ENCODE measurements around the gene QARS1. TPM values are rescaled to one million over a fixed set of nuclear protein-coding genes. Genes with fewer than 3 reads are reported as not detected.

The QARS1 gene
- total and polyA plus RNA-seq, 2 of the 13 experiments (the other 11 are each of a cell fraction or from before 2014, with no cell fraction given): 307 to 327 TPM

GRCh38 chr3:49133226-49133951 is 28.8 kb upstream of the QARS1 start (continued):
- no peak for TF ChIP-seq ZNF619 (CRISPR knock-in tag; IDR thresholded peaks at IDR 0.05)
- TF ChIP-seq PAXIP1 (CRISPR knock-in tag; conservative IDR thresholded peaks at IDR 0.05): peak; percentile 44; the same call in 1 of the 2 replicates
- 0 out of 2 replicates have a peak, but pooled peaks have one; percentile 33 for TF ChIP-seq NR2F2 (IDR thresholded peaks at IDR 0.05; ENCODE audit: borderline replicate concordance, low read depth)
- TF ChIP-seq ZMYM3 (CRISPR knock-in tag; IDR thresholded peaks at IDR 0.05): peak; percentile 17; the same call in 1 of the 2 replicates
- TF ChIP-seq ZNF567 (CRISPR knock-in tag; IDR thresholded peaks at IDR 0.05; ENCODE audit: borderline replicate concordance): no peak
- TF ChIP-seq POGZ (CRISPR knock-in tag; IDR thresholded peaks at IDR 0.05): 0 out of 2 replicates have a peak, but pooled peaks have one; percentile 6
- no peak for TF ChIP-seq ZIK1 (CRISPR knock-in tag; IDR thresholded peaks at IDR 0.05; ENCODE audit: borderline replicate concordance, low read depth)
- TF ChIP-seq SNAPC5 (CRISPR knock-in tag; IDR thresholded peaks at IDR 0.05; ENCODE audit: borderline replicate concordance): no peak
- TF ChIP-seq NCOA2 (CRISPR knock-in tag; IDR thresholded peaks at IDR 0.05): no peak
- 0 out of 2 replicates have a peak, but pooled peaks have one; percentile 49 for TF ChIP-seq SPEN (CRISPR knock-in tag; IDR thresholded peaks at IDR 0.05; ENCODE audit: low read depth)
- no peak for TF ChIP-seq BHLHE40 (IDR thresholded peaks at IDR 0.05; ENCODE audit: low read length)
- TF ChIP-seq YY1 (IDR thresholded peaks at IDR 0.05; ENCODE audit: insufficient read depth, insufficient replicate concordance, low read depth, low read length): peak; percentile 79
- no peak for TF ChIP-seq ZSCAN31 (CRISPR knock-in tag; IDR thresholded peaks at IDR 0.05; ENCODE audit: low read depth)
- peak; percentile 88 for TF ChIP-seq SRSF1 (optimal IDR thresholded peaks at IDR 0.05; ENCODE audit: low read depth, low read length)
- TF ChIP-seq HNF4G (IDR thresholded peaks at IDR 0.05; ENCODE audit: borderline replicate concordance, low read depth, low read length): peak; percentile 31; the same call in 1 of the 2 replicates
- TF ChIP-seq HNF4G (CRISPR knock-in tag; IDR thresholded peaks at IDR 0.05; ENCODE audit: borderline replicate concordance, low read depth): no peak
- TF ChIP-seq TCF12 (IDR thresholded peaks at IDR 0.05): no peak
- no peak for TF ChIP-seq TCF12 (CRISPR knock-in tag; IDR thresholded peaks at IDR 0.05)
- no peak for TF ChIP-seq ZNF224 (CRISPR knock-in tag; IDR thresholded peaks at IDR 0.05)
- no peak for TF ChIP-seq ARID5B (CRISPR knock-in tag; IDR thresholded peaks at IDR 0.05)
- peak; percentile 49; the same call in 1 of the 2 replicates for TF ChIP-seq MYC (CRISPR knock-in tag; IDR thresholded peaks at IDR 0.05; ENCODE audit: borderline replicate concordance)
- 0 out of 2 replicates have a peak, but pooled peaks have one; percentile 33 for TF ChIP-seq SOX13 (IDR thresholded peaks at IDR 0.05)
- TF ChIP-seq SOX13 (CRISPR knock-in tag; conservative IDR thresholded peaks at IDR 0.05 in 1 of 2, IDR thresholded peaks at IDR 0.05 in 1 of 2): no peak
